Measurements from ENCODE around the gene NTRK2. TPM values are rescaled to one million over a fixed set of nuclear protein-coding genes. Genes with fewer than 3 reads are reported as not detected.

Gene NTRK2
- total and polyA plus RNA-seq, 10 of the 15 experiments (the other 5 are each of a cell fraction or from before 2014, with no cell fraction given): 0.42 to 4.6 (median 0.65) TPM

DNA sequence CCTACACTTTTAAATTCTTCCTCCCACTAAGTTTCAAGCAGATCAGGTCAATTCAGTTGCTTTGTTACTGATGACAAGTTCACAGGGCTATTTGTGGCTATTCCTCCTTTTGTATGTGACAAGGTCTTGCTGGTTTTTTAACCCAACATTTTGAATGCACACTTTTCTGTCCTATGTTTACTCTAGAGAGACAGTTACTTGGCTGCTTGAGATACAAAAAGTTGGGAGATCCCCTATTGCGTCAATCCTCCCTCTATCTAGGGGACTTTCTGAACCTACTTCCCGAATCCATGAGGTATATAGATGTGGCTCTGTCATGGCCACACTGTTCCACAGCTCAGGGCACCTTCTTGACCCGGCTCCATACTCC lies 386.7 kb downstream of the NTRK2 start (continued):
- TF ChIP-seq NFXL1 (IDR thresholded peaks at IDR 0.05; ENCODE audit: borderline replicate concordance): no peak
- TF ChIP-seq, protein P1, sequence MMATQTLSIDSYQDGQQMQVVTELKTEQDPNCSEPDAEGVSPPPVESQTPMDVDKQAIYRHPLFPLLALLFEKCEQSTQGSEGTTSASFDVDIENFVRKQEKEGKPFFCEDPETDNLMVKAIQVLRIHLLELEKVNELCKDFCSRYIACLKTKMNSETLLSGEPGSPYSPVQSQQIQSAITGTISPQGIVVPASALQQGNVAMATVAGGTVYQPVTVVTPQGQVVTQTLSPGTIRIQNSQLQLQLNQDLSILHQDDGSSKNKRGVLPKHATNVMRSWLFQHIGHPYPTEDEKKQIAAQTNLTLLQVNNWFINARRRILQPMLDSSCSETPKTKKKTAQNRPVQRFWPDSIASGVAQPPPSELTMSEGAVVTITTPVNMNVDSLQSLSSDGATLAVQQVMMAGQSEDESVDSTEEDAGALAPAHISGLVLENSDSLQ (IDR thresholded peaks at IDR 0.05): peak; percentile 46; the same call in 1 of the 2 replicates
- no peak for TF ChIP-seq TCF12 (IDR thresholded peaks at IDR 0.05; ENCODE audit: low read depth, low read length)
- peak; percentile 37; the same call in 1 of the 2 replicates for TF ChIP-seq FOXM1 (IDR thresholded peaks at IDR 0.05; ENCODE audit: low read depth, low read length)
- TF ChIP-seq IKZF1 (conservative IDR thresholded peaks at IDR 0.05): peak; percentile 93
- TF ChIP-seq, protein P2, sequence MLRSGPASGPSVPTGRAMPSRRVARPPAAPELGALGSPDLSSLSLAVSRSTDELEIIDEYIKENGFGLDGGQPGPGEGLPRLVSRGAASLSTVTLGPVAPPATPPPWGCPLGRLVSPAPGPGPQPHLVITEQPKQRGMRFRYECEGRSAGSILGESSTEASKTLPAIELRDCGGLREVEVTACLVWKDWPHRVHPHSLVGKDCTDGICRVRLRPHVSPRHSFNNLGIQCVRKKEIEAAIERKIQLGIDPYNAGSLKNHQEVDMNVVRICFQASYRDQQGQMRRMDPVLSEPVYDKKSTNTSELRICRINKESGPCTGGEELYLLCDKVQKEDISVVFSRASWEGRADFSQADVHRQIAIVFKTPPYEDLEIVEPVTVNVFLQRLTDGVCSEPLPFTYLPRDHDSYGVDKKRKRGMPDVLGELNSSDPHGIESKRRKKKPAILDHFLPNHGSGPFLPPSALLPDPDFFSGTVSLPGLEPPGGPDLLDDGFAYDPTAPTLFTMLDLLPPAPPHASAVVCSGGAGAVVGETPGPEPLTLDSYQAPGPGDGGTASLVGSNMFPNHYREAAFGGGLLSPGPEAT (IDR thresholded peaks at IDR 0.05; ENCODE audit: low read depth): peak; percentile 92
- TF ChIP-seq BCL11A (IDR thresholded peaks at IDR 0.05; ENCODE audit: low read depth, low read length): no peak
- TF ChIP-seq HDAC6 (IDR thresholded peaks at IDR 0.05; ENCODE audit: unreplicated experiment): no peak
- peak; percentile 90 to 94; a peak in 3 of 4 replicates for TF ChIP-seq IKZF2 (IDR thresholded peaks at IDR 0.05)
- TF ChIP-seq, protein P3, sequence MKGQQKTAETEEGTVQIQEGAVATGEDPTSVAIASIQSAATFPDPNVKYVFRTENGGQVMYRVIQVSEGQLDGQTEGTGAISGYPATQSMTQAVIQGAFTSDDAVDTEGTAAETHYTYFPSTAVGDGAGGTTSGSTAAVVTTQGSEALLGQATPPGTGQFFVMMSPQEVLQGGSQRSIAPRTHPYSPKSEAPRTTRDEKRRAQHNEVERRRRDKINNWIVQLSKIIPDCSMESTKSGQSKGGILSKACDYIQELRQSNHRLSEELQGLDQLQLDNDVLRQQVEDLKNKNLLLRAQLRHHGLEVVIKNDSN (IDR thresholded peaks at IDR 0.05; ENCODE audit: borderline replicate concordance, extremely low read length, insufficient read depth, low read depth, low read length): no peak
- TF ChIP-seq, protein P4, sequence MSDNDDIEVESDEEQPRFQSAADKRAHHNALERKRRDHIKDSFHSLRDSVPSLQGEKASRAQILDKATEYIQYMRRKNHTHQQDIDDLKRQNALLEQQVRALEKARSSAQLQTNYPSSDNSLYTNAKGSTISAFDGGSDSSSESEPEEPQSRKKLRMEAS (IDR thresholded peaks at IDR 0.05; ENCODE audit: low read depth, low read length): no peak
- 0 out of 2 replicates have a peak, but pooled peaks have one; percentile 35 for TF ChIP-seq YY1 (IDR thresholded peaks at IDR 0.05; ENCODE audit: low read depth, low read length)
- TF ChIP-seq DPF2 (IDR thresholded peaks at IDR 0.05): peak; percentile 80
- no peak for TF ChIP-seq ESRRA (IDR thresholded peaks at IDR 0.05; ENCODE audit: low read length)
- TF ChIP-seq RUNX3 (IDR thresholded peaks at IDR 0.05; ENCODE audit: low read length): peak; percentile 49
- TF ChIP-seq MEF2B (IDR thresholded peaks at IDR 0.05; ENCODE audit: partially characterized antibody, poor library complexity, severe bottlenecking): peak; percentile 86
- TF ChIP-seq BHLHE40 (IDR thresholded peaks at IDR 0.05; ENCODE audit: borderline replicate concordance in 1 of 2, low read depth in 2 of 2, low read length in 1 of 2): peak in 1 of 2 experiments; percentile 45; a peak in 2 of 4 replicates
- no peak for TF ChIP-seq CBFB (IDR thresholded peaks at IDR 0.05; ENCODE audit: low read depth)
- TF ChIP-seq EED (IDR thresholded peaks at IDR 0.05; ENCODE audit: low read depth): peak; percentile 51; the same call in 1 of the 2 replicates
- no peak for TF ChIP-seq CHD2 (IDR thresholded peaks at IDR 0.05; ENCODE audit: borderline replicate concordance, low read depth, low read length)
- 0 out of 2 replicates have a peak, but pooled peaks have one; percentile 80 for TF ChIP-seq ASH2L (IDR thresholded peaks at IDR 0.05; ENCODE audit: borderline replicate concordance, low read depth)
- peak; percentile 33 to 77; a peak in 2 of 4 replicates for TF ChIP-seq EP300 (IDR thresholded peaks at IDR 0.05; ENCODE audit: borderline replicate concordance in 1 of 2, control insufficient read depth in 1 of 2, low read depth in 2 of 2, low read length in 2 of 2)
- peak; percentile 72 for TF ChIP-seq RELA (IDR thresholded peaks at IDR 0.05; ENCODE audit: borderline replicate concordance, partially characterized antibody)
- TF ChIP-seq SPI1 (IDR thresholded peaks at IDR 0.05; ENCODE audit: borderline replicate concordance, insufficient read depth, low read depth, low read length): no peak; the same call in 1 of the 2 replicates
- TF ChIP-seq, protein P5, sequence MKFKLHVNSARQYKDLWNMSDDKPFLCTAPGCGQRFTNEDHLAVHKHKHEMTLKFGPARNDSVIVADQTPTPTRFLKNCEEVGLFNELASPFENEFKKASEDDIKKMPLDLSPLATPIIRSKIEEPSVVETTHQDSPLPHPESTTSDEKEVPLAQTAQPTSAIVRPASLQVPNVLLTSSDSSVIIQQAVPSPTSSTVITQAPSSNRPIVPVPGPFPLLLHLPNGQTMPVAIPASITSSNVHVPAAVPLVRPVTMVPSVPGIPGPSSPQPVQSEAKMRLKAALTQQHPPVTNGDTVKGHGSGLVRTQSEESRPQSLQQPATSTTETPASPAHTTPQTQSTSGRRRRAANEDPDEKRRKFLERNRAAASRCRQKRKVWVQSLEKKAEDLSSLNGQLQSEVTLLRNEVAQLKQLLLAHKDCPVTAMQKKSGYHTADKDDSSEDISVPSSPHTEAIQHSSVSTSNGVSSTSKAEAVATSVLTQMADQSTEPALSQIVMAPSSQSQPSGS (IDR thresholded peaks at IDR 0.05; ENCODE audit: low read length): peak; percentile 59; the same call in 1 of the 2 replicates
